ENCODE results near the gene BORCS5.

Gene BORCS5

DNA sequence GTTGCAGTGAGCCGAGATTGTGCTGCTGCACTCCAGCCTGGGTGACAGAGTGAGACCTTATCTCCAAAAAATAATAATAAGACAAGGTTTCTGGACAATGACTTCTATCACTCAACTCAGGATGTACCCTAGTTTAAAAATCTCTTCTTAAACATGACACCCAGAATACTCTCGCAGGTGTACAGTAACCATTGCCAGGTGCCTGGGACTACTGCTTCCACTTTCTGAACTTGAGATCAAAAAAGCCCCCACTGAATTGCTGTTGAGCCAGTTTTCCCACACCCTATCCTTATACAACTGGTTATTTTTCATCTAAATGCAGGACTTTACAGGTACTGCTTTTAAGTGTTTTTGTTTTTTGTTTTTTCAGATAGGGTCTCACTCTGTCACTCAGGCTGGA lies 36.3 kb downstream of the BORCS5 start:
- no peak overlapping the region for H3K27ac ChIP-seq (ENCODE audit: insufficient read depth, low read depth, low read length, poor library complexity, severe bottlenecking)
- WGBS, 2 experiments: 89 to 96% methylated on average over 2 of the region's 2 CpGs
- no peaks in the 10 kb centered on the region for H3K9me3 ChIP-seq (ENCODE audit: control insufficient read depth, low read length)
- H3K36me3 ChIP-seq (ENCODE audit: control insufficient read depth, insufficient read depth, low read length): no peaks in the 10 kb centered on the region
- no peaks in the 10 kb centered on the region for H3K27me3 ChIP-seq (ENCODE audit: control insufficient read depth, insufficient read depth, low read length, poor library complexity, severe bottlenecking)
- no peaks in the 10 kb centered on the region for H3K4me1 ChIP-seq (ENCODE audit: control insufficient read depth, insufficient read depth, low read length)
- H3K4me3 ChIP-seq (ENCODE audit: insufficient read depth, low read depth, low read length): no peak overlapping the region

DNA sequence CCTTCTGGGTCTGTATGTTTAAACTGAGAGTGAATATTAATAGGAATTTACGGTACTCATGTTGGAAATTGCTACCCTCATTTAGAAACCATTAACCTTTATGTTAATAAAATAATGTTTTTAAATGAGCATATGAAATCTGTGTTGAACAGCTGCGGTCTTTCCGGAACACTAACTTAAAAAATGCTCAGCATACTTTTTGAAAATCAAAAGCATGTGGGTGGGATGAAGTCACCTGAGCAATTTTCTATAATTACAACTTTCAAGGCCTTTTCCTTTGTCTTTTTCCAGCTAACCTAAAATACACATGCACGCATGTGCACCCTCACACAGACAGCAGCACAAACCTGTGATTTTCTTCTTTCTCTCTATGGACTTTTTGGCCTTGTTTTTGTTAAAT lies 39.8 kb downstream of the BORCS5 start:
- Histone ChIP-seq H3K36me3 (ENCODE audit: control insufficient read depth, insufficient read depth, low read length) (no peaks in the 10 kb centered on the region), H3K4me1 (ENCODE audit: control insufficient read depth, insufficient read depth, low read length) (peaks cover 6% of the 10 kb centered on the region), H3K9me3 (ENCODE audit: control insufficient read depth, low read length) (no peaks in the 10 kb centered on the region), H3K27ac (ENCODE audit: insufficient read depth, low read depth, low read length, poor library complexity, severe bottlenecking) (no peak overlapping the region), H3K27me3 (ENCODE audit: control insufficient read depth, insufficient read depth, low read length, poor library complexity, severe bottlenecking) (no peaks in the 10 kb centered on the region), H3K4me3 (ENCODE audit: insufficient read depth, low read depth, low read length) (no peak overlapping the region)
- 88 to 98% methylated on average over 3 of the region's 4 CpGs for WGBS, 2 experiments

DNA sequence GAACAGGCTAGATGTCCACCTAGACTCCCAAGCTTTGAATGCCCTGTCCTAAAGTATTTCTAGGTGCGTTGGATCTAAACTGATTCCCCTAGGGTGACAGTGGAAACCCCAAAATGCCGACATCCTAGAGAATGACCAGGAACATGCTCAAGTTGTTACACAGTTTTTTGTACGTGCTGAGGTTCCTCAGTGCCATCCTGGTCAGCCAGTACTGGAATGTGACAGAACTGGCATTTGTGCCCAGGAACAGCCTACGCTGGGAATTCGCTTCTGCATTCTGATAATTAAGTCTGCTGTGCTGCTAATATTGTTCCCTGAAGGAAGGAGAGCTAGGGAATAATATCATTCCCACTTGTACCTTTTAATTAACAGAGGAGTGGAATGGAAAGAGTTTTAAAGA lies 40.3 kb downstream of the BORCS5 start:
- Histone ChIP-seq H3K27me3 (ENCODE audit: control insufficient read depth, insufficient read depth, low read length, poor library complexity, severe bottlenecking) (no peaks in the 10 kb centered on the region), H3K9me3 (ENCODE audit: control insufficient read depth, low read length) (no peaks in the 10 kb centered on the region), H3K27ac (ENCODE audit: insufficient read depth, low read depth, low read length, poor library complexity, severe bottlenecking) (no peak overlapping the region), H3K36me3 (ENCODE audit: control insufficient read depth, insufficient read depth, low read length) (no peaks in the 10 kb centered on the region), H3K4me1 (ENCODE audit: control insufficient read depth, insufficient read depth, low read length) (peaks cover 6% of the 10 kb centered on the region), H3K4me3 (ENCODE audit: insufficient read depth, low read depth, low read length) (no peak overlapping the region)
- 93% methylated on average over 5 of the region's 5 CpGs for WGBS, 2 experiments

DNA sequence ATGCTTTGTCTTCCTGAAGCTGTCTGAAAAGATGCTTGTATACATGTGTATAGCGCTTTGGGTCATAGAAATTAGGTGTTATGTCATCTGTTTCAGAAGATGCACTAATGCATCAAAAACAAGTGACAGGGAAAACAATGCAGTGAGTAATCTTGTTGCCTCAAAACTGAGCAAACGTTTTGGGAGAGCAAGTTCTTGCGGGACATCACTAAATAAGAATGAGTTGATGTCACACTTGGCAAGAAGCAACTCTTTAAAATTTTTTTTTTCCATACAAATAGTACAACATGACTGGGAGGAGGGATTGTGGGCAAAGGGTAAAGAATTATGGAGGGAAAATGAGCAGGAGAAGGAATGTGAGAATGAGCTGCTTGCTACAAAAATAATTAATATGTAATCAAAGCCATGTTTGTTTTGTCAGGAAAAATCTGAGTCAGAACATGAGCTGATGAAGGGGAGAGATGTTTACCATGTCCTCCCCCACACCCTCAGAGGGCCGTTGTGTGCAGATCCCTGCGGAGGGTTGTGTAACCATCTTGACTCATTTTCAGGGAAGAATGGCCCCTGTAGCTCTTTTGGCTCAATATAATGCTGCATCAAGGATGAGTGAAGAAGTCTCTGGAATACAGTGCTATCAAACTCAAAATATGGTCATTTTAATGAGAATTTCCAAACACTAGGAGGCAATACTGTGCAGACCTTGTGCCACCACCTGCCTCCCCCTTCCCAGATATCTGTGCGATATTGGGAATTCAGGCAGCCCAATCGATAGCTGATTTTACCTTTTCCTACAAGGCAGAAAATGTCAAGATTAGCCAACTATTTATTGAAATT lies 41.4 kb downstream of the BORCS5 start:
- H3K4me3 ChIP-seq (ENCODE audit: insufficient read depth, low read depth, low read length): no peak overlapping the region
- no peaks in the 10 kb centered on the region for H3K36me3 ChIP-seq (ENCODE audit: control insufficient read depth, insufficient read depth, low read length)
- WGBS, 2 experiments: 81 to 89% methylated on average over 7 of the region's 7 CpGs
- H3K27me3 ChIP-seq (ENCODE audit: control insufficient read depth, insufficient read depth, low read length, poor library complexity, severe bottlenecking): no peaks in the 10 kb centered on the region
- H3K9me3 ChIP-seq (ENCODE audit: control insufficient read depth, low read length): no peaks in the 10 kb centered on the region
- H3K4me1 ChIP-seq (ENCODE audit: control insufficient read depth, insufficient read depth, low read length): peaks cover 6% of the 10 kb centered on the region
- H3K27ac ChIP-seq (ENCODE audit: insufficient read depth, low read depth, low read length, poor library complexity, severe bottlenecking): no peak overlapping the region

DNA sequence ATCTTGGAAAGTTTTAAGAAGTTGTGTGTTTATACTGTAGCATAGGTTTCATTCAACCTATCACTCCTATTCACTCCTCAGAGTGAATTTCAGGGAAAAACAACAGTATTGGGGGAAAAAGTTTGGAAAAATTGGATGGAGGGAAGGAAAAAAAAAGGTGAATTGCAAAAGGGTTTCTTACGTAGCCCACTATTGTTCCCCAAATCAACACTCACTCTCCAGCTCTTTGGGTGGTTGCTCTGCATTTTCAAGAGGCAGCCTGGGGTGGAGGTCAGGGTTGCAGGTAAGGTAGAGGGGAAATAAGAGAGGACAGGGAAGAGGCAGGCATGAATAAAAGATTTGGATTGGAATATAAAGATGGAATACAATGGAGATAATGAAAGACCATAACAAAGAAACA lies 42.3 kb downstream of the BORCS5 start:
- peaks cover 6% of the 10 kb centered on the region for H3K4me1 ChIP-seq (ENCODE audit: control insufficient read depth, insufficient read depth, low read length)
- H3K9me3 ChIP-seq (ENCODE audit: control insufficient read depth, low read length): no peaks in the 10 kb centered on the region
- H3K27me3 ChIP-seq (ENCODE audit: control insufficient read depth, insufficient read depth, low read length, poor library complexity, severe bottlenecking): no peaks in the 10 kb centered on the region
- H3K36me3 ChIP-seq (ENCODE audit: control insufficient read depth, insufficient read depth, low read length): no peaks in the 10 kb centered on the region
- no peak overlapping the region for H3K4me3 ChIP-seq (ENCODE audit: insufficient read depth, low read depth, low read length)
- 40% methylated on average over 1 of the region's 1 CpG; no CpG with 5 or more reads in 1 of the 2 experiments for WGBS, 2 experiments
- no peak overlapping the region for H3K27ac ChIP-seq (ENCODE audit: insufficient read depth, low read depth, low read length, poor library complexity, severe bottlenecking)

DNA sequence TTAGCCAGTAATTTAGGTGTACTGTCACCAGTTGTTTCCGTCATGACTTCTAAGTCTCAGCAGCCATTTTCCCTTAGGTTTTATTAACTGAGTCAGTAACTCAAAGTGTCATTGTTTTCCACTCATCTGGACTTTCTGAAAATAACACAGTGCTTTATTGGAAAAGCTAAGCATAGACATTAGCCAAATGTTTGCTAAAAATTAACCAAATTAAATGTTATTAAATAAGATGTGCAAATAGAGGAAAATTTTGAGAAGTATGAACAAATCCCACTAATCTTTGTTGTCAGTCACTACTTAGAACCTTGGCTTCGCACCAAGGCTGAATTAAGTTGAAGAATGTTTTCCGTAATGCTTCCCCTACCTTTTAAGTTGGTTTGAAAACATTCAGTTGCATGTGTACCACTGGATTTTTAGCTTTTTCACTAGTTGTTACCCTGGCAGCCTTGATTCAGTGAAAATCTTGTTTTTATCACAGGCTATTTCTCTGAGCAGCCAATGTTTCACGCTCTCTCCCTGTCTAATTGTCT lies 43.0 kb downstream of the BORCS5 start:
- Histone ChIP-seq H3K27ac (ENCODE audit: insufficient read depth, low read depth, low read length, poor library complexity, severe bottlenecking) (no peak overlapping the region), H3K27me3 (ENCODE audit: control insufficient read depth, insufficient read depth, low read length, poor library complexity, severe bottlenecking) (no peaks in the 10 kb centered on the region), H3K36me3 (ENCODE audit: control insufficient read depth, insufficient read depth, low read length) (no peaks in the 10 kb centered on the region), H3K9me3 (ENCODE audit: control insufficient read depth, low read length) (no peaks in the 10 kb centered on the region), H3K4me1 (ENCODE audit: control insufficient read depth, insufficient read depth, low read length) (peaks cover 6% of the 10 kb centered on the region), H3K4me3 (ENCODE audit: insufficient read depth, low read depth, low read length) (no peak overlapping the region)
- 95 to 98% methylated on average over 4 of the region's 4 CpGs for WGBS, 2 experiments

- no peak overlapping the region for H3K27ac ChIP-seq (ENCODE audit: insufficient read depth, low read depth, low read length, poor library complexity, severe bottlenecking)
- WGBS, 2 experiments: 83% methylated on average over 2 of the region's 3 CpGs; no CpG with 5 or more reads in 1 of the 2 experiments
- no peaks in the 10 kb centered on the region for H3K27me3 ChIP-seq (ENCODE audit: control insufficient read depth, insufficient read depth, low read length, poor library complexity, severe bottlenecking)
- H3K4me3 ChIP-seq (ENCODE audit: insufficient read depth, low read depth, low read length): no peak overlapping the region
- no peaks in the 10 kb centered on the region for H3K9me3 ChIP-seq (ENCODE audit: control insufficient read depth, low read length)
- H3K4me1 ChIP-seq (ENCODE audit: control insufficient read depth, insufficient read depth, low read length): peaks cover 6% of the 10 kb centered on the region
- H3K36me3 ChIP-seq (ENCODE audit: control insufficient read depth, insufficient read depth, low read length): no peaks in the 10 kb centered on the region
These were observed 43.9 kb downstream of the BORCS5 start for GRCh38 chr12:12400793-12401192.

GRCh38 chr12:12403264-12404248 lies 46.7 kb downstream of the BORCS5 start:
- Histone ChIP-seq H3K4me3 (ENCODE audit: insufficient read depth, low read depth, low read length) (no peak overlapping the region), H3K27ac (ENCODE audit: insufficient read depth, low read depth, low read length, poor library complexity, severe bottlenecking) (no peak overlapping the region), H3K36me3 (ENCODE audit: control insufficient read depth, insufficient read depth, low read length) (no peaks in the 10 kb centered on the region), H3K27me3 (ENCODE audit: control insufficient read depth, insufficient read depth, low read length, poor library complexity, severe bottlenecking) (no peaks in the 10 kb centered on the region), H3K4me1 (ENCODE audit: control insufficient read depth, insufficient read depth, low read length) (peaks cover 6% of the 10 kb centered on the region), H3K9me3 (ENCODE audit: control insufficient read depth, low read length) (no peaks in the 10 kb centered on the region)
- 92 to 93% methylated on average over 8 to 9 of the region's 9 CpGs for WGBS, 2 experiments

DNA sequence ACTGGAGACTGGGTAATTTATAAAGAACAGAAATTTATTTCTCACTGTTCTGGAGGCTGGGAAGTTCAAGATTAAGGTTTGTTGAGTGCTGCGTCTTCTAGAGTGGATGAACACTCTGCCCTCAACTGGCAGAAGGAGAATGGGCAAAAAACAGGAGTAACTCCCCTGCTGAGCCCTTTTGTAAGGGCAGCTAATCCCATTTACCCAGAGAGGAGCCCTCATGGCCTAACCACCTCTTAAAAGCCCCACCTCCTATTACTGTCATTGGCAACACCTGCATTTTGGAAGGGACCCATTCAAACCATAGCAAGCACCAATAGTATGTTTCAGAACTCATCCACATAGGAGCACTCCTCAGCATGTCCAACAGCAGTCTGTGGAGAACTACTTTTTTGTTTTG lies 47.4 kb downstream of the BORCS5 start:
- WGBS, 2 experiments: 84 to 87% methylated on average over 1 of the region's 1 CpG
- Histone ChIP-seq H3K27me3 (ENCODE audit: control insufficient read depth, insufficient read depth, low read length, poor library complexity, severe bottlenecking) (no peaks in the 10 kb centered on the region), H3K4me3 (ENCODE audit: insufficient read depth, low read depth, low read length) (no peak overlapping the region), H3K27ac (ENCODE audit: insufficient read depth, low read depth, low read length, poor library complexity, severe bottlenecking) (no peak overlapping the region), H3K4me1 (ENCODE audit: control insufficient read depth, insufficient read depth, low read length) (peaks cover 6% of the 10 kb centered on the region), H3K36me3 (ENCODE audit: control insufficient read depth, insufficient read depth, low read length) (no peaks in the 10 kb centered on the region), H3K9me3 (ENCODE audit: control insufficient read depth, low read length) (no peaks in the 10 kb centered on the region)

- Histone ChIP-seq H3K4me3 (ENCODE audit: insufficient read depth, low read depth, low read length) (no peak overlapping the region), H3K27me3 (ENCODE audit: control insufficient read depth, insufficient read depth, low read length, poor library complexity, severe bottlenecking) (no peaks in the 10 kb centered on the region), H3K4me1 (ENCODE audit: control insufficient read depth, insufficient read depth, low read length) (no peaks in the 10 kb centered on the region), H3K27ac (ENCODE audit: insufficient read depth, low read depth, low read length, poor library complexity, severe bottlenecking) (no peak overlapping the region), H3K36me3 (ENCODE audit: control insufficient read depth, insufficient read depth, low read length) (no peaks in the 10 kb centered on the region), H3K9me3 (ENCODE audit: control insufficient read depth, low read length) (no peaks in the 10 kb centered on the region)
- 93 to 95% methylated on average over 5 of the region's 5 CpGs for WGBS, 2 experiments
These were observed 49.0 kb downstream of the BORCS5 start for GRCh38 chr12:12405882-12406281.
